Erythroblast (primary cell): ENCODE results near the gene TBCA.

ENCODE experiments used
- GATA1 ChIP-seq: IDR thresholded peaks from 2 replicates; pipeline ENCODE4 v1.6.1; 2011; ENCODE audit warnings: low read depth, mild to moderate bottlenecking, control low read depth, low read length, moderate library complexity
- POLR2A ChIP-seq: IDR thresholded peaks from 2 replicates; pipeline ENCODE4 v1.6.1; 2011; ENCODE audit warnings: mild to moderate bottlenecking, low read length

DNA sequence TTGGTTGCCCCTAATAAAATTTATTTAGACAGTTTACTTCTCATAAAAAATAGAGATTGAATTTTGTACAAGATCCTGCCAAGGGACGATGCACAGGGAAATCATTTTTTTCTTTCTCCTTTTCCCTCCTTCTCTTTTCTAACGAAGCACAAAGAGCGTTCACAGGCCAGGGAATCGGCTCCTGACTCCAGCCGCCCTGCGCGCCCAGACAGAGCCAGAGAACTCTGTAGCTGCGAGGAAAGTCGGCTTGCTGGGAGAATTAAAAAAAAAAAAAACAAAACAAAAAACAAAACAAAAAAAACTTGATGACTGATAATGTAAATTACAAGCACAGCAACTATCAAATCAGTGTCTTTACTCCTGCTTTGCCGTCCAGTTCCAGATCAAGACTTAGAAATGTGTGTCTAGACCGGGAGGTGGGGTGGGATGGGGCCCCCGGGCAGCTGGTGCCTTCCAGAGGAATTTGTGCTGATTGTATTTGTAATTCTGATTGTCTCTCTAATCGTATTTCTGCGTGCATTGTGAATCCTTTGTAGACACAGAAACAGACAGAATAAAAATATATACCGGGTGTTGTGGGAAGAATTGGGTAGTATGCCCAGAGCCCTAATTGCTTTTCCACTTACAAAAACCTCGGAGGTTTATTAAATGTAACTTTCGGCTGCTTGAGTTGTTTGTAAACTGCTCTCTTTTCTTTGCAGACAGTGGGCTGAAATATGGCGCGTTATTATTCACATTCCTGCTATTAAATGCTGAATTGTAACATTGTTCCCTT lies 134.0 kb downstream of the TBCA start:
- no peak for TF ChIP-seq POLR2A
- TF ChIP-seq GATA1 = no peak
